CD14-positive monocyte (primary cell): ENCODE measurements around the gene ANKRD31. TPM values are rescaled to one million over a fixed set of nuclear protein-coding genes. Genes with fewer than 3 reads are reported as not detected.

ENCODE experiments used
- DNase-seq, 3 donors: peaks; one replicate each; pipeline ENCODE4 v3.0.0-alpha.2; 2011 to 2022
- H2AFZ ChIP-seq: 2 replicates; pipeline ENCODE4 v1.6.0; 2012; ENCODE audit warnings: mild to moderate bottlenecking, low read depth, low read length, inconsistent platforms; ENCODE audit not compliant: insufficient read depth, poor library complexity, severe bottlenecking
- H3K27ac ChIP-seq, 2 donors: 1 replicate in 1 of 2; 2 replicates in 1 of 2; pipeline ENCODE4 v1.5.1; 2012 to 2013; ENCODE audit warnings: low read length in 2 of 2, control low read depth in 1 of 2, inconsistent platforms in 1 of 2, low read depth in 1 of 2, mild to moderate bottlenecking in 1 of 2
- H3K27me3 ChIP-seq, 2 donors: one replicate each; pipeline versions ENCODE4 v1.6.0 to v1.6.1; 2011 to 2013; ENCODE audit warnings: low read length in 2 of 2; ENCODE audit not compliant: control insufficient read depth in 2 of 2, insufficient read depth in 2 of 2
- H3K36me3 ChIP-seq, 2 donors: replicated peaks in 1 of 2; 1 replicate in 1 of 2; 2 replicates in 1 of 2; pipeline versions ENCODE4 v1.5.1 to v1.6.1; 2012 to 2013; ENCODE audit warnings: low read length in 2 of 2, control low read depth in 1 of 2, inconsistent platforms in 1 of 2, mild to moderate bottlenecking in 1 of 2; ENCODE audit not compliant: insufficient read depth in 2 of 2, control insufficient read depth in 1 of 2
- H3K4me1 ChIP-seq, 2 donors: 1 replicate in 1 of 2; 2 replicates in 1 of 2; pipeline versions ENCODE4 v1.5.1 to v1.6.1; 2012 to 2013; ENCODE audit warnings: low read length in 2 of 2, control low read depth in 1 of 2, inconsistent platforms in 1 of 2, mild to moderate bottlenecking in 1 of 2, moderate library complexity in 1 of 2; ENCODE audit not compliant: insufficient read depth in 2 of 2, control insufficient read depth in 1 of 2
- H3K4me2 ChIP-seq: replicated peaks from 2 replicates; pipeline ENCODE3; 2012; ENCODE audit warnings: low read length, moderate library complexity, mild to moderate bottlenecking; ENCODE audit not compliant: poor library complexity, severe bottlenecking; ENCODE audit errors: extremely low read depth
- H3K4me3 ChIP-seq, 3 experiments: fragments of 200-600 bp in 1 of 3; sonication (generic) in 1 of 3; replicated peaks in 1 of 3; 1 replicate in 2 of 3; 2 replicates in 1 of 3; pipeline ENCODE4 v1.5.1; 2011 to 2013; ENCODE audit warnings: low read length in 3 of 3, mild to moderate bottlenecking in 3 of 3, control low read depth in 2 of 3, low read depth in 2 of 3, inconsistent platforms in 1 of 3, moderate library complexity in 1 of 3
- H3K79me2 ChIP-seq: 2 replicates; pipeline ENCODE4 v1.6.0; 2012; ENCODE audit warnings: mild to moderate bottlenecking, control low read depth, inconsistent platforms, low read length, moderate library complexity; ENCODE audit not compliant: insufficient read depth
- H3K9ac ChIP-seq: 2 replicates; pipeline ENCODE4 v1.6.0; 2017; ENCODE audit warnings: low read length, mild to moderate bottlenecking; ENCODE audit not compliant: insufficient read depth, poor library complexity, severe bottlenecking
- H3K9me3 ChIP-seq, 2 donors: replicated peaks in 1 of 2; 1 replicate in 1 of 2; 2 replicates in 1 of 2; pipeline versions ENCODE4 v1.5.1 to v1.6.1; 2012 to 2013; ENCODE audit warnings: low read length in 2 of 2, control low read depth in 1 of 2; ENCODE audit not compliant: control insufficient read depth in 1 of 2, insufficient read depth in 1 of 2
- H4K20me1 ChIP-seq: 2 replicates; pipeline ENCODE4 v1.6.0; 2012; ENCODE audit warnings: mild to moderate bottlenecking, low read length, control low read depth, moderate library complexity; ENCODE audit not compliant: insufficient read depth
- H3K27ac Mint-ChIP-seq, 7 donors: one replicate each; pipeline ENCODE4 v1.8.0; 2020; ENCODE audit warnings: mild to moderate bottlenecking in 7 of 7, mixed read lengths in 7 of 7, moderate library complexity in 6 of 7, inconsistent platforms in 2 of 7
- H3K27me3 Mint-ChIP-seq, 3 donors: one replicate each; pipeline ENCODE4 v1.8.0; 2021 to 2022; ENCODE audit warnings: low read depth in 3 of 3, mild to moderate bottlenecking in 3 of 3, mixed read lengths in 3 of 3, moderate library complexity in 3 of 3, inconsistent platforms in 1 of 3
- H3K36me3 Mint-ChIP-seq, 2 donors: one replicate each; pipeline ENCODE4 v1.8.0; 2020; ENCODE audit warnings: mixed read lengths in 2 of 2, inconsistent platforms in 1 of 2, mild to moderate bottlenecking in 1 of 2
- H3K4me1 Mint-ChIP-seq: one replicate; pipeline ENCODE4 v1.8.0; 2020; ENCODE audit warnings: mild to moderate bottlenecking, mixed read lengths
- H3K4me3 Mint-ChIP-seq, 2 donors: one replicate each; pipeline ENCODE4 v1.8.0; 2020; ENCODE audit warnings: mild to moderate bottlenecking in 2 of 2, mixed read lengths in 2 of 2, moderate library complexity in 1 of 2
- H3K9me3 Mint-ChIP-seq, 7 donors: one replicate each; pipeline ENCODE4 v1.8.0; 2020 to 2022; ENCODE audit warnings: mixed read lengths in 7 of 7, mild to moderate bottlenecking in 6 of 7, moderate library complexity in 6 of 7, inconsistent platforms in 2 of 7
- WGBS: methylation state at CpG from one replicate; pipeline ENCODE4 v1.1.5; 2013; ENCODE audit warnings: missing lambda C conversion rate; ENCODE audit not compliant: insufficient coverage; 5-methylcytosine and 5-hydroxymethylcytosine counted together
- intact Hi-C, 2 donors: fragments of 100-400 bp; cut with micrococcal nuclease; formaldehyde crosslinking; loops; one replicate each; pipeline versions ENCODE4 v1.15.0 to v1.15.1; 2023
- polyA plus RNA-seq, 3 donors: library from polyadenylated mRNA; depleted of rRNA in 1 of 3; unstranded in 2 of 3; stranded (reverse) in 1 of 3; fragments of 300-500 nt in 2 of 3; fragments of >200 nt in 1 of 3; fragmentation: Illumina TruSeq in 2 of 3; gene quantifications; 1 replicate in 2 of 3; 2 replicates in 1 of 3; pipeline ENCODE4 v1.2.3, GENCODE V29; 2012 to 2021
- TF ChIP-seq, protein P1 (sequence below): fragments of 200-600 bp; IDR thresholded peaks from one replicate; pipeline ENCODE4 v1.8.0; 2022; ENCODE audit warnings: antibody characterized with exemption, mild to moderate bottlenecking

The ANKRD31 gene
- polyA plus RNA-seq, 3 donors: 0.05 TPM; not detected in 2

GRCh38 chr5:75203604-75204003 lies 33.1 kb downstream of the ANKRD31 start:
- H3K9me3 ChIP-seq: no peaks in the 10 kb centered on the region
- H3K36me3 ChIP-seq: no peaks in the 10 kb centered on the region
- H3K27me3 Mint-ChIP-seq: no peaks in the 10 kb centered on the region
- no peak overlapping the region for H3K27ac Mint-ChIP-seq
- TF ChIP-seq, protein P1, sequence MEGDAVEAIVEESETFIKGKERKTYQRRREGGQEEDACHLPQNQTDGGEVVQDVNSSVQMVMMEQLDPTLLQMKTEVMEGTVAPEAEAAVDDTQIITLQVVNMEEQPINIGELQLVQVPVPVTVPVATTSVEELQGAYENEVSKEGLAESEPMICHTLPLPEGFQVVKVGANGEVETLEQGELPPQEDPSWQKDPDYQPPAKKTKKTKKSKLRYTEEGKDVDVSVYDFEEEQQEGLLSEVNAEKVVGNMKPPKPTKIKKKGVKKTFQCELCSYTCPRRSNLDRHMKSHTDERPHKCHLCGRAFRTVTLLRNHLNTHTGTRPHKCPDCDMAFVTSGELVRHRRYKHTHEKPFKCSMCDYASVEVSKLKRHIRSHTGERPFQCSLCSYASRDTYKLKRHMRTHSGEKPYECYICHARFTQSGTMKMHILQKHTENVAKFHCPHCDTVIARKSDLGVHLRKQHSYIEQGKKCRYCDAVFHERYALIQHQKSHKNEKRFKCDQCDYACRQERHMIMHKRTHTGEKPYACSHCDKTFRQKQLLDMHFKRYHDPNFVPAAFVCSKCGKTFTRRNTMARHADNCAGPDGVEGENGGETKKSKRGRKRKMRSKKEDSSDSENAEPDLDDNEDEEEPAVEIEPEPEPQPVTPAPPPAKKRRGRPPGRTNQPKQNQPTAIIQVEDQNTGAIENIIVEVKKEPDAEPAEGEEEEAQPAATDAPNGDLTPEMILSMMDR: no peak
- no peaks in the 10 kb centered on the region for H3K27me3 ChIP-seq
- no peak overlapping the region for H2AFZ ChIP-seq
- intact Hi-C loops: no loop called here
- no peaks in the 10 kb centered on the region for H3K4me1 Mint-ChIP-seq
- no peak overlapping the region for H3K4me3 Mint-ChIP-seq
- H3K36me3 Mint-ChIP-seq: no peaks in the 10 kb centered on the region
- peaks cover 0 to 3% (median 0%) of the 10 kb centered on the region in 7 donors for H3K9me3 Mint-ChIP-seq
- H3K4me2 ChIP-seq: no peak overlapping the region
- H3K4me3 ChIP-seq: no peak overlapping the region
- H4K20me1 ChIP-seq: no peaks in the 10 kb centered on the region
- DNase-seq: no peak
- no peaks in the 10 kb centered on the region for H3K79me2 ChIP-seq
- no peak overlapping the region for H3K9ac ChIP-seq
- no peaks in the 10 kb centered on the region for H3K4me1 ChIP-seq
- no peak overlapping the region for H3K27ac ChIP-seq
- no CpG with 5 or more reads among the region's 3 CpGs for WGBS

DNA sequence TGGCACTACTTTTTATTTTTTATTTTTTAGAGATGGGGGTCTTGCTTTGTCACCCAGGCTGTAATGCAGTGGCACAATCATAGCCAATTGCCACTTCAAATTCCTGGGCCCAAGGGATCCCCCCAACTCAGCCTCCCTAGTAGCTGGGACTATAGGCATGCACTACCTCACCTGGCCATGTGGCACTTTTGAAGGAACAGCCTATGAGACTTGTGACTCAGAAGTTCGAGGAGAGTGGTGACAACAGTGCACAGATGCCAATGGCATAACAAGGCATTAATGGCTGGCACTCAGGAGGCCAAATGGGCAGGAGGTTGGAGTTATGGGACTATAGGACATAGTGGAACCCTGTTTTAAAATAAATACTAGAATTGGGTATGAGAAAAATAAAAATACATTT lies 33.7 kb downstream of the ANKRD31 start:
- Histone ChIP-seq H3K27me3 (no peaks in the 10 kb centered on the region), H3K4me2 (no peak overlapping the region), H3K36me3 (no peaks in the 10 kb centered on the region), H3K9ac (no peak overlapping the region), H2AFZ (no peak overlapping the region), H3K79me2 (no peaks in the 10 kb centered on the region), H3K9me3 (no peaks in the 10 kb centered on the region), H3K4me3 (no peak overlapping the region), H3K4me1 (no peaks in the 10 kb centered on the region), H4K20me1 (no peaks in the 10 kb centered on the region), H3K27ac (no peak overlapping the region)
- no peak overlapping the region for H3K27ac Mint-ChIP-seq
- H3K4me3 Mint-ChIP-seq: no peak overlapping the region
- DNase-seq: no peak
- peaks cover 0 to 3% (median 0%) of the 10 kb centered on the region in 7 donors for H3K9me3 Mint-ChIP-seq
- H3K36me3 Mint-ChIP-seq: no peaks in the 10 kb centered on the region
- WGBS: no CpG with 5 or more reads among the region's 1 CpG
- no peaks in the 10 kb centered on the region for H3K27me3 Mint-ChIP-seq
- intact Hi-C loops: no loop called here
- TF ChIP-seq, protein P1: no peak
- no peaks in the 10 kb centered on the region for H3K4me1 Mint-ChIP-seq
